Vagina (tissue), 2 donors: ENCODE data around the gene UBE2E2.

Experiments
- CTCF ChIP-seq, 3 experiments: fragments of 450-650 bp in 2 of 3; fragments of 200-600 bp in 1 of 3; sonication (generic) in 1 of 3; IDR thresholded peaks; one replicate each; pipeline ENCODE4 v1.5.1; 2017 to 2019; ENCODE audit warnings: antibody characterized with exemption in 3 of 3, mild to moderate bottlenecking in 2 of 3, moderate library complexity in 2 of 3
- POLR2A ChIP-seq, 2 donors: fragments of 450-650 bp; IDR thresholded peaks; one replicate each; pipeline ENCODE4 v1.6.1; 2017; ENCODE audit warnings: antibody characterized with exemption in 2 of 2, mild to moderate bottlenecking in 2 of 2, moderate library complexity in 2 of 2
- POLR2AphosphoS5 ChIP-seq, 2 donors: sonication (generic); formaldehyde crosslinking; IDR thresholded peaks; one replicate each; pipeline ENCODE4 v1.9.0; 2017; ENCODE audit warnings: antibody characterized with exemption in 2 of 2, mild to moderate bottlenecking in 2 of 2, low read depth in 1 of 2; ENCODE audit not compliant: insufficient read depth in 1 of 2

- TF ChIP-seq CTCF (IDR thresholded peaks at IDR 0.05): no peak
- no peak for TF ChIP-seq POLR2A (IDR thresholded peaks at IDR 0.05)
- no peak for TF ChIP-seq POLR2AphosphoS5 (IDR thresholded peaks at IDR 0.05; ENCODE audit: insufficient read depth in 1 of 2, low read depth in 1 of 2)
Measured at GRCh38 chr3:23276913-23277658, 74.0 kb downstream of the UBE2E2 start.
